Cerebellar cortex (tissue), 1 donor: Measurements from ENCODE around the gene BRWD1.

Source experiments
- DNase-seq: peaks from one replicate; pipeline ENCODE4 v3.0.0-alpha.2; 2015; ENCODE audit warnings: low spot score

The BRWD1 gene

DNA sequence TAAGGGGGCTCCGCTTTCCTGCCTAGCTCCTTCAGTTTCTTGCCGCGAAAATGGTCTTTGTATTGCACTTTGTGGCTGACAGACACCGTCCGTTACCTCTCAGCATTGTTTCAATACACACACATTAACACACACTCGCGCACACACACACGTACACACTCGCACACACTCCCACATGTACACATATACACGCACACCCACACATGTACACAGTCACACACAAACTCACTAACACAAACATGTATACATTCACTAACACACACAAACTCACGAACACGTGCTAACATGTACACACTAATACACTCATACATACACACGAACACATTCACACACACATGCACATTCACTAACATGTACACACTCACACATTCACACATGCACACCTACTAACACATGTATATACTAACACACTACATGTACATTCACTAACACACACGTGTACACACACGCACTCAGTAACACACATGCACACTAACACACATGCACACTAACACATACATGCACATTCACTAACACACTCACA lies 179.1 kb downstream of the BRWD1 start:
- no peak for DNase-seq
